EL (cell line): ENCODE data around the gene INVS.
A peak's percentile ranks its signal among the peaks of the same experiment; 100 is the strongest.
"Not testable (repeated sequence)": the region's sequence is repeated elsewhere in the genome, so short reads cannot be mapped to it uniquely, and the experiment has no call there.

ENCODE experiments used
- DNase-seq: peaks from one replicate; pipeline ENCODE4 v3.0.0-alpha.2; 2016

Gene INVS

GRCh38 chr9:100208673-100209072, 109.6 kb downstream of the INVS start:
- DNase-seq = no peak

GRCh38 chr9:100211476-100211875, 112.4 kb downstream of the INVS start:
- DNase-seq = no peak

- peak; percentile 85 for DNase-seq
These were observed 114.9 kb downstream of the INVS start for GRCh38 chr9:100213730-100214477.

GRCh38 chr9:100216178-100216787, 117.2 kb downstream of the INVS start:
- peak; percentile 55 for DNase-seq

- peak; percentile 13 for DNase-seq
These were observed 118.5 kb downstream of the INVS start for GRCh38 chr9:100217536-100217935.

- no peak for DNase-seq
These were observed 120.3 kb downstream of the INVS start for GRCh38 chr9:100219347-100219746.

- DNase-seq = no peak
These were observed 121.9 kb downstream of the INVS start for GRCh38 chr9:100220936-100221335.

- DNase-seq = no peak
These were observed 122.5 kb downstream of the INVS start for GRCh38 chr9:100221538-100221937.

- DNase-seq = peak; percentile 40
These were observed 123.6 kb downstream of the INVS start for GRCh38 chr9:100222674-100223073.

- no peak for DNase-seq
These were observed 128.6 kb downstream of the INVS start for GRCh38 chr9:100227636-100228035.

- no peak for DNase-seq
These were observed 129.4 kb downstream of the INVS start for GRCh38 chr9:100228352-100228869.

- no peak for DNase-seq
These were observed 130.1 kb downstream of the INVS start for GRCh38 chr9:100229136-100229535.

- DNase-seq = no peak
These were observed 130.5 kb downstream of the INVS start for GRCh38 chr9:100229561-100229960.

GRCh38 chr9:100236986-100237385, 137.9 kb downstream of the INVS start:
- DNase-seq = not testable (repeated sequence)

GRCh38 chr9:100240512-100240911, 141.5 kb downstream of the INVS start:
- no peak for DNase-seq

- no peak for DNase-seq
These were observed 168.2 kb downstream of the INVS start for GRCh38 chr9:100267211-100267610.

GRCh38 chr9:100268271-100268670, 169.2 kb downstream of the INVS start:
- DNase-seq = no peak

GRCh38 chr9:100269656-100270055, 170.6 kb downstream of the INVS start:
- DNase-seq = no peak

GRCh38 chr9:100277166-100277979, 178.3 kb downstream of the INVS start:
- peak; percentile 74 for DNase-seq

GRCh38 chr9:100281066-100281465, 182.0 kb downstream of the INVS start:
- no peak for DNase-seq

GRCh38 chr9:100281676-100282387, 182.8 kb downstream of the INVS start:
- no peak for DNase-seq

- DNase-seq = no peak
These were observed 183.3 kb downstream of the INVS start for GRCh38 chr9:100282388-100282719.

GRCh38 chr9:100284247-100284646, 185.2 kb downstream of the INVS start:
- DNase-seq = no peak
